IMR-90 (cell line): ENCODE results near the gene MEF2A. TPM values are rescaled to one million over a fixed set of nuclear protein-coding genes. Genes with fewer than 3 reads are reported as not detected.

ENCODE experiments used
- ATAC-seq: fragments of 200-7000 bp; cut with Tn5 transposase; 2 replicates; pipeline ENCODE4 v1.9.1; 2020; ENCODE audit warnings: low read depth, mild to moderate bottlenecking, moderate library complexity
- BruUV-seq: library from RNA; stranded (reverse); fragments of 400-500 nt; replicated peaks from 2 replicates; lab custom pipeline; 2021; lab: Mats Ljungman, UMichigan
- CTCF ChIA-PET: fragments of 300-600 bp; formaldehyde crosslinking; extraction: SDS; loops from one replicate; lab custom pipeline; 2021; ENCODE audit warnings: antibody characterized with exemption; lab: Yijun Ruan, JAX
- POLR2A ChIA-PET: fragments of 300-600 bp; sonication (Branson Sonifier 250); formaldehyde crosslinking; loops from one replicate; lab custom pipeline; 2022; ENCODE audit warnings: antibody characterized with exemption; ENCODE audit not compliant: unreplicated experiment; lab: Charles Lee
- DNase-seq: peaks from one replicate; pipeline ENCODE4 v3.0.0; 2013
- H2AFZ ChIP-seq: replicated peaks from 2 replicates; pipeline ENCODE3; 2013; ENCODE audit warnings: low read length, mild to moderate bottlenecking; ENCODE audit not compliant: poor library complexity
- H2AK5ac ChIP-seq: 2 replicates; pipeline ENCODE4 v1.6.1; 2013; ENCODE audit warnings: low read depth, low read length, inconsistent platforms
- H2AK9ac ChIP-seq: replicated peaks from 2 replicates; pipeline ENCODE3; 2013; ENCODE audit warnings: mild to moderate bottlenecking, low read depth, low read length, moderate library complexity; ENCODE audit not compliant: poor library complexity
- H2BK120ac ChIP-seq: 2 replicates; pipeline ENCODE4 v1.6.1; 2013; ENCODE audit warnings: low read depth, low read length, inconsistent platforms
- H2BK15ac ChIP-seq: 3 replicates; pipeline ENCODE4 v1.6.1; 2013; ENCODE audit warnings: low read depth, low read length, inconsistent platforms
- H2BK20ac ChIP-seq: 2 replicates; pipeline ENCODE4 v1.6.1; 2013; ENCODE audit warnings: low read depth, mild to moderate bottlenecking, inconsistent platforms, low read length, moderate library complexity
- H2BK5ac ChIP-seq: 2 replicates; pipeline ENCODE4 v1.6.1; 2013; ENCODE audit warnings: mild to moderate bottlenecking, low read depth, low read length, inconsistent platforms; ENCODE audit not compliant: poor library complexity, severe bottlenecking
- H3K14ac ChIP-seq: replicated peaks from 2 replicates; pipeline ENCODE4 v1.6.1; 2013; ENCODE audit warnings: low read depth, low read length, inconsistent platforms
- H3K18ac ChIP-seq: 2 replicates; pipeline ENCODE4 v1.6.1; 2013; ENCODE audit warnings: low read depth, low read length, control low read depth
- H3K23ac ChIP-seq: 2 replicates; pipeline ENCODE4 v1.6.1; 2013; ENCODE audit warnings: low read depth, low read length, inconsistent platforms
- H3K27ac ChIP-seq: 2 replicates; pipeline ENCODE4 v1.5.1; 2013; ENCODE audit warnings: mild to moderate bottlenecking, control low read depth, low read length; ENCODE audit not compliant: insufficient read depth
- H3K27me3 ChIP-seq: 2 replicates; pipeline ENCODE4 v1.6.1; 2013; ENCODE audit warnings: low read length; ENCODE audit not compliant: control insufficient read depth, insufficient read depth
- H3K36me3 ChIP-seq: 2 replicates; pipeline ENCODE4 v1.6.1; 2013; ENCODE audit warnings: low read length, mixed read lengths; ENCODE audit not compliant: control insufficient read depth, insufficient read depth
- H3K4ac ChIP-seq: 2 replicates; pipeline ENCODE4 v1.6.1; 2013; ENCODE audit warnings: low read depth, low read length, inconsistent platforms
- H3K4me1 ChIP-seq: 2 replicates; pipeline ENCODE4 v1.6.1; 2013; ENCODE audit warnings: low read length, mixed read lengths; ENCODE audit not compliant: control insufficient read depth, insufficient read depth
- H3K4me2 ChIP-seq: 2 replicates; pipeline ENCODE4 v1.6.1; 2013; ENCODE audit warnings: low read depth, mild to moderate bottlenecking, control low read depth, low read length, moderate library complexity
- H3K4me3 ChIP-seq: 2 replicates; pipeline ENCODE4 v1.5.1; 2013; ENCODE audit warnings: low read depth, mild to moderate bottlenecking, control low read depth, low read length, moderate library complexity; ENCODE audit not compliant: insufficient read depth
- H3K56ac ChIP-seq: 2 replicates; pipeline ENCODE4 v1.6.1; 2013; ENCODE audit warnings: low read length, inconsistent platforms; ENCODE audit not compliant: insufficient read depth; ENCODE audit errors: extremely low read depth
- H3K79me1 ChIP-seq, 2 experiments: 2 replicates each; pipeline ENCODE4 v1.6.1; 2013; ENCODE audit warnings: low read length in 2 of 2, inconsistent platforms in 1 of 2, low read depth in 1 of 2
- H3K9ac ChIP-seq: 2 replicates; pipeline ENCODE4 v1.6.1; 2013; ENCODE audit warnings: low read depth, low read length, control low read depth
- H3K9me1 ChIP-seq: 2 replicates; pipeline ENCODE4 v1.6.1; 2013; ENCODE audit warnings: low read length, inconsistent platforms; ENCODE audit not compliant: insufficient read depth
- H3K9me3 ChIP-seq: 2 replicates; pipeline ENCODE4 v1.6.1; 2013; ENCODE audit warnings: low read length; ENCODE audit not compliant: control insufficient read depth, insufficient read depth
- H4K20me1 ChIP-seq: 2 replicates; pipeline ENCODE4 v1.6.1; 2013; ENCODE audit warnings: low read length, inconsistent platforms; ENCODE audit not compliant: insufficient read depth
- H4K5ac ChIP-seq: 2 replicates; pipeline ENCODE4 v1.6.1; 2013; ENCODE audit warnings: mild to moderate bottlenecking, low read depth, low read length, control low read depth
- H4K8ac ChIP-seq, 2 experiments: 2 replicates each; pipeline ENCODE4 v1.6.1; 2013; ENCODE audit warnings: low read depth in 2 of 2, low read length in 2 of 2, control low read depth in 1 of 2, inconsistent platforms in 1 of 2
- H4K91ac ChIP-seq: 2 replicates; pipeline ENCODE4 v1.6.1; 2013; ENCODE audit warnings: low read depth, low read length, inconsistent platforms; ENCODE audit not compliant: insufficient read depth
- BHLHE40 ChIP-seq: fragments of 150-350 bp; IDR thresholded peaks from 2 replicates; pipeline ENCODE4 v1.6.1; 2016; ENCODE audit warnings: mild to moderate bottlenecking, low read depth, low read length
- CEBPB ChIP-seq: IDR thresholded peaks from 2 replicates; pipeline ENCODE4 v1.6.1; 2012; ENCODE audit warnings: low read depth, low read length, improper control_type of control experiment
- CHD1 ChIP-seq: IDR thresholded peaks from 2 replicates; pipeline ENCODE4 v1.6.1; 2012; ENCODE audit warnings: low read depth, low read length, improper control_type of control experiment
- ELK1 ChIP-seq: fragments of 150-350 bp; IDR thresholded peaks from 2 replicates; pipeline ENCODE4 v1.6.1; 2016; ENCODE audit warnings: low read depth, mild to moderate bottlenecking, low read length, moderate library complexity, borderline replicate concordance
- FOS ChIP-seq: fragments of 150-350 bp; IDR thresholded peaks from 2 replicates; pipeline ENCODE4 v1.6.1; 2016; ENCODE audit warnings: low read depth, low read length
- MAFK ChIP-seq: IDR thresholded peaks from 2 replicates; pipeline ENCODE4 v1.6.1; 2012; ENCODE audit warnings: low read depth, low read length, improper control_type of control experiment
- MAZ ChIP-seq: IDR thresholded peaks from 2 replicates; pipeline ENCODE4 v1.6.1; 2012; ENCODE audit warnings: low read depth, mild to moderate bottlenecking, low read length, improper control_type of control experiment, moderate library complexity, borderline replicate concordance
- NFE2L2 ChIP-seq: fragments of 150-350 bp; IDR thresholded peaks from 2 replicates; pipeline ENCODE4 v1.6.1; 2016; ENCODE audit warnings: low read depth, mild to moderate bottlenecking, low read length
- POLR2A ChIP-seq: IDR thresholded peaks from 2 replicates; pipeline ENCODE4 v1.6.1; 2012; ENCODE audit warnings: mild to moderate bottlenecking, low read depth, low read length
- RAD21 ChIP-seq: IDR thresholded peaks from 2 replicates; pipeline ENCODE4 v1.6.1; 2012; ENCODE audit warnings: low read length, improper control_type of control experiment
- SMC3 ChIP-seq: fragments of 150-350 bp; IDR thresholded peaks from 2 replicates; pipeline ENCODE4 v1.6.1; 2016; ENCODE audit warnings: low read depth, mild to moderate bottlenecking, antibody characterized with exemption, low read length, moderate library complexity
- WGBS, 2 experiments: methylation state at CpG; one replicate each; pipeline versions ENCODE4 v1.1.5 to v1.1.7; 2013; ENCODE audit warnings: missing lambda C conversion rate in 2 of 2; ENCODE audit not compliant: insufficient read length in 1 of 2; ENCODE audit errors: extremely low coverage in 2 of 2; 5-methylcytosine and 5-hydroxymethylcytosine counted together
- dilution Hi-C: fragments of 300-500 bp; cut with HindIII; formaldehyde crosslinking; loops from one replicate; pipeline ENCODE4 v1.14.3; 2018; ENCODE audit warnings: low sequenced_read_pairs; ENCODE audit not compliant: unreplicated experiment
- in situ Hi-C: fragments of 300-500 bp; cut with MboI; formaldehyde crosslinking; loops from 3 replicates; pipeline ENCODE4 v1.14.3; 2019; ENCODE audit warnings: low sequenced_read_pairs, inconsistent platforms, mixed read lengths
- intact Hi-C: fragments of 100-400 bp; cut with micrococcal nuclease; formaldehyde crosslinking; loops from 2 replicates; pipeline ENCODE4 v1.10.0; 2022
- polyA plus RNA-seq, 3 experiments: library from polyadenylated mRNA; depleted of rRNA; stranded (reverse); fragments of >200 nt; gene quantifications; 2 replicates each; pipeline ENCODE4 v1.2.3, GENCODE V29; 2012; ENCODE audit warnings: low replicate concordance in 1 of 3
- total RNA-seq: library from RNA; depleted of rRNA; stranded (reverse); fragments of >200 nt; gene quantifications from 2 replicates; pipeline ENCODE4 v1.2.3, GENCODE V29; 2012

The MEF2A gene
- total and polyA plus RNA-seq, 2 of the 4 experiments (the other 2 are of a cell fraction) = 16.1 to 16.7 TPM

DNA sequence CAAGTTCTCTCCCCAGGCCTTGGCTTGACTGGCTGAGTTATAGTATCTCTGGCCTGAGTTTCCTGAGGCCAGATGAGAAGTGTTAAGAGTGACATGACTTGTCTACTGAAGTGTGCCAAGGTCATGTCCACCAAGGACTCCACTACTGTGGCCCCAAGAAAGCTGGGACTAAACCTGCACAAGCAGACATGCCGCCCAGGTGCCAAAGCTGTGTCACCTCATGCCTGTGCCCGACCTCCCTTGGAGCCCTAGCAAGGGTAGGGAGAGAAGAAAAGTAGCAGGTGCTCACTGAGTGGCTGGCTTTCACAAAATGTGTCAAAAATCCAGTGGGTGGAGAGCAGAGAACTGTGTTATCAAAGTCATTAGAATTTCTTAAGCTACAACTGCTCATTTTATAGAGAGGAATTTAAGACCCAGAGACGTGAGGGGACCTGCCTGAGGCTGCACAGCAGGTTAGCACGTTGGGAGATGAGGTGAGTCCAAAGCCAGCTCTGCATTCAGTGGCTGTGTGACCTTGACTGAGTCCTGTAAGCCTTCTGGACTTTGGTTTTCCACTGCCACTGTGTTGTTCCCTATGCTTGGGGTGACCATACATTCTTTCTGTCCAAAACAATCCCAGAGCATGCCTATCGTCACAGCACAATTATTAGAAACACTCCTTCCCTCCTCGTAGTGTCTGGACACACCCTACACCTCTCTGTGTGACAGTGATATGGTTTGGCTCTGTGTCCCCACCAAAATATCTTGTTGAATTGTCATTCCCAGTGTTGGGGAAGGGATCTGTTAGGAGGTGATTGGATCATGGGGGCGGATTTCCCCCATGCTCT, 172.4 kb downstream of the MEF2A start:
- Histone ChIP-seq H3K9me1 (no peaks in the 10 kb centered on the region), H3K36me3 (no peaks in the 10 kb centered on the region), H2AFZ (no peak overlapping the region), H2BK120ac (no peak overlapping the region), H3K56ac (no peak overlapping the region), H3K14ac (no peak overlapping the region), H3K9ac (no peak overlapping the region), H4K20me1 (no peaks in the 10 kb centered on the region), H3K18ac (no peak overlapping the region), H2AK5ac (no peak overlapping the region), H2AK9ac (no peak overlapping the region), H2BK15ac (no peak overlapping the region), H3K4ac (no peak overlapping the region), H3K23ac (no peak overlapping the region), H4K8ac (no peak overlapping the region), H3K4me3 (no peak overlapping the region), H2BK20ac (no peak overlapping the region), H3K9me3 (no peaks in the 10 kb centered on the region), H3K4me1 (0 out of 2 replicates have a peak, but pooled peaks cover 2% of the 10 kb centered on the region), H3K27me3 (peaks cover 4% of the 10 kb centered on the region; the same call in 1 of the 2 replicates), H4K5ac (no peak overlapping the region), H3K27ac (no peak overlapping the region), H3K79me1 (no peaks in the 10 kb centered on the region), H4K91ac (no peak overlapping the region), H3K4me2 (no peak overlapping the region), H2BK5ac (no peak overlapping the region)
- dilution Hi-C loops = no loop called here
- ATAC-seq (no peak), DNase-seq (no peak)
- POLR2A ChIA-PET = no interaction called here
- WGBS, 2 experiments = 0% methylated on average over 1 of the region's 7 CpGs; no CpG with 5 or more reads in 1 of the 2 experiments
- in situ Hi-C loops = loop anchor here (25.0 kb wide), 1 partner anchor 626 kb away; the partner anchor contains the start of gene SYNM
- CTCF ChIA-PET = interaction anchor here (0.6 kb wide), 1 partner anchor 110 kb away, joined by 3 read pairs; no protein-coding TSS in a partner anchor
- TF ChIP-seq ELK1 = no peak
- TF ChIP-seq CEBPB = no peak
- TF ChIP-seq CHD1 = no peak
- no peak for TF ChIP-seq NFE2L2
- TF ChIP-seq FOS = no peak
- no peak for TF ChIP-seq SMC3
- TF ChIP-seq BHLHE40 = no peak
- TF ChIP-seq POLR2A = no peak
- no peak for TF ChIP-seq MAFK
- no peak for TF ChIP-seq MAZ
- TF ChIP-seq RAD21 = no peak
- intact Hi-C loops = no loop called here
- BruUV-seq = no TSS peak
